Neural cell (in vitro differentiated cells): ENCODE data around the gene AXL.

ENCODE experiments used
- EP300 ChIP-seq: fragments of 450-650 bp; conservative IDR thresholded peaks from 2 replicates; pipeline ENCODE4 v1.6.1; 2014; ENCODE audit warnings: antibody characterized with exemption, mild to moderate bottlenecking, moderate library complexity; ENCODE audit not compliant: poor library complexity, severe bottlenecking
- POLR2AphosphoS5 ChIP-seq: IDR thresholded peaks from 2 replicates; pipeline ENCODE4 v1.6.1; 2012
- TF ChIP-seq, protein P1 (sequence below): IDR thresholded peaks from 2 replicates; pipeline ENCODE4 v1.6.1; 2012; ENCODE audit warnings: borderline replicate concordance

DNA sequence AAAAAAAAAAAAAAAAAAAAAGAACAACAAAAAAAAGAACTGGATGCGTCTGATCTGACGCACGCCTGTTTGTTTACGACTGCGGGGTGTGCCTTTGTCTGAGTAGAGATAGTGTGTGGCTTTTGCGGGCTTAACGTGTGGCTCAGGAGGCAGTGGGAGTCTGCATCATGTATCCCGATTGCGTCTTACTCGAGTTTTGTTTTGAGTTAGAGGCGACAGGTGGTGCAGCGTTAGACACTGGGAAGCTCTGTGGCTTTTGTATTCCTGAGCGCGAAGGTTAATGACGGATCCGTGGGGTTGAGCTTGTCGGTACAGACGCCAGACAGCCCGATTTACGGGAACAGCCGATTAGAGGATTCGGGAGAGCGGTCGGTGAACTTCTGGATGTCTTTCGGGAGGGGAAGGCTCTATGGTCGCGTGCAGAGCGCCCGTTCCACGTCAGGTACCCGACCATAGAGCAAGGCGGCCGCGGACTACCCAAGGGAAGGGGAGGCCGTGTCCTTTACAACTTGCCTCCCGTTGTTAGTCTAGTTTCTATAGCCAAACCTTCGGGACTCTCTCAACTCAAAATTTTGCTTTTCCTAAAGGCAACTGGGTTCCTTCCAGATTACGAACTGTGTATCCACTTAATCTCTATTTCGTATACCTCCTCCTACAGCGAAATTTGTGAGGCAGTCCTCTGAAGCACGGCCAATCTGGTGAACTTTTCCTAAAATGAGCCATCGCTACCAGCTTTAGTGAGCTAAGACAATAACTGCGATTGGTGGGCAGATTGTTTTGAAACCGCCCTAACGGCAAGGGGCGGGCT, 44.2 kb downstream of the AXL start:
- TF ChIP-seq, protein P1, sequence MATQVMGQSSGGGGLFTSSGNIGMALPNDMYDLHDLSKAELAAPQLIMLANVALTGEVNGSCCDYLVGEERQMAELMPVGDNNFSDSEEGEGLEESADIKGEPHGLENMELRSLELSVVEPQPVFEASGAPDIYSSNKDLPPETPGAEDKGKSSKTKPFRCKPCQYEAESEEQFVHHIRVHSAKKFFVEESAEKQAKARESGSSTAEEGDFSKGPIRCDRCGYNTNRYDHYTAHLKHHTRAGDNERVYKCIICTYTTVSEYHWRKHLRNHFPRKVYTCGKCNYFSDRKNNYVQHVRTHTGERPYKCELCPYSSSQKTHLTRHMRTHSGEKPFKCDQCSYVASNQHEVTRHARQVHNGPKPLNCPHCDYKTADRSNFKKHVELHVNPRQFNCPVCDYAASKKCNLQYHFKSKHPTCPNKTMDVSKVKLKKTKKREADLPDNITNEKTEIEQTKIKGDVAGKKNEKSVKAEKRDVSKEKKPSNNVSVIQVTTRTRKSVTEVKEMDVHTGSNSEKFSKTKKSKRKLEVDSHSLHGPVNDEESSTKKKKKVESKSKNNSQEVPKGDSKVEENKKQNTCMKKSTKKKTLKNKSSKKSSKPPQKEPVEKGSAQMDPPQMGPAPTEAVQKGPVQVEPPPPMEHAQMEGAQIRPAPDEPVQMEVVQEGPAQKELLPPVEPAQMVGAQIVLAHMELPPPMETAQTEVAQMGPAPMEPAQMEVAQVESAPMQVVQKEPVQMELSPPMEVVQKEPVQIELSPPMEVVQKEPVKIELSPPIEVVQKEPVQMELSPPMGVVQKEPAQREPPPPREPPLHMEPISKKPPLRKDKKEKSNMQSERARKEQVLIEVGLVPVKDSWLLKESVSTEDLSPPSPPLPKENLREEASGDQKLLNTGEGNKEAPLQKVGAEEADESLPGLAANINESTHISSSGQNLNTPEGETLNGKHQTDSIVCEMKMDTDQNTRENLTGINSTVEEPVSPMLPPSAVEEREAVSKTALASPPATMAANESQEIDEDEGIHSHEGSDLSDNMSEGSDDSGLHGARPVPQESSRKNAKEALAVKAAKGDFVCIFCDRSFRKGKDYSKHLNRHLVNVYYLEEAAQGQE: peak; percentile 33
- TF ChIP-seq POLR2AphosphoS5 (peak; percentile 67), EP300 (no peak)
